Fibroblast of mammary gland (primary cell): Measurements from ENCODE around the gene ZFP36L2.

ENCODE experiments used
- DNase-seq: peaks from one replicate; pipeline ENCODE4 v3.0.0-alpha.2; 2010; ENCODE audit warnings: low read depth
- H3K4me3 ChIP-seq: 2 replicates; pipeline ENCODE4 v1.5.1; 2011; ENCODE audit warnings: low read depth, mild to moderate bottlenecking, low read length, moderate library complexity; ENCODE audit not compliant: control insufficient read depth
- TF ChIP-seq, protein P1 (sequence below): conservative IDR thresholded peaks from 2 replicates; pipeline ENCODE4 v1.5.1; 2011; ENCODE audit warnings: low read depth, low read length, inconsistent platforms; ENCODE audit not compliant: control insufficient read depth, insufficient read depth

The ZFP36L2 gene

GRCh38 chr2:43221124-43221762 is 5.2 kb downstream of the ZFP36L2 start:
- DNase-seq, result peak; percentile 97
- TF ChIP-seq, protein P1, sequence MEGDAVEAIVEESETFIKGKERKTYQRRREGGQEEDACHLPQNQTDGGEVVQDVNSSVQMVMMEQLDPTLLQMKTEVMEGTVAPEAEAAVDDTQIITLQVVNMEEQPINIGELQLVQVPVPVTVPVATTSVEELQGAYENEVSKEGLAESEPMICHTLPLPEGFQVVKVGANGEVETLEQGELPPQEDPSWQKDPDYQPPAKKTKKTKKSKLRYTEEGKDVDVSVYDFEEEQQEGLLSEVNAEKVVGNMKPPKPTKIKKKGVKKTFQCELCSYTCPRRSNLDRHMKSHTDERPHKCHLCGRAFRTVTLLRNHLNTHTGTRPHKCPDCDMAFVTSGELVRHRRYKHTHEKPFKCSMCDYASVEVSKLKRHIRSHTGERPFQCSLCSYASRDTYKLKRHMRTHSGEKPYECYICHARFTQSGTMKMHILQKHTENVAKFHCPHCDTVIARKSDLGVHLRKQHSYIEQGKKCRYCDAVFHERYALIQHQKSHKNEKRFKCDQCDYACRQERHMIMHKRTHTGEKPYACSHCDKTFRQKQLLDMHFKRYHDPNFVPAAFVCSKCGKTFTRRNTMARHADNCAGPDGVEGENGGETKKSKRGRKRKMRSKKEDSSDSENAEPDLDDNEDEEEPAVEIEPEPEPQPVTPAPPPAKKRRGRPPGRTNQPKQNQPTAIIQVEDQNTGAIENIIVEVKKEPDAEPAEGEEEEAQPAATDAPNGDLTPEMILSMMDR, result no peak

GRCh38 chr2:43220760-43221123 is 5.7 kb downstream of the ZFP36L2 start:
- peak overlapping the region; percentile 47 for H3K4me3 ChIP-seq
- no peak for DNase-seq
- TF ChIP-seq, protein P1, result no peak

More at GRCh38 chr2:43221124-43221762, 5.2 kb downstream of the ZFP36L2 start:
- H3K4me3 ChIP-seq, result peak overlapping the region; percentile 91

GRCh38 chr2:43220229-43220751 is 6.1 kb downstream of the ZFP36L2 start:
- TF ChIP-seq, protein P1, result no peak
- DNase-seq, result peak; percentile 82
- H3K4me3 ChIP-seq, result peak overlapping the region; percentile 47

DNA sequence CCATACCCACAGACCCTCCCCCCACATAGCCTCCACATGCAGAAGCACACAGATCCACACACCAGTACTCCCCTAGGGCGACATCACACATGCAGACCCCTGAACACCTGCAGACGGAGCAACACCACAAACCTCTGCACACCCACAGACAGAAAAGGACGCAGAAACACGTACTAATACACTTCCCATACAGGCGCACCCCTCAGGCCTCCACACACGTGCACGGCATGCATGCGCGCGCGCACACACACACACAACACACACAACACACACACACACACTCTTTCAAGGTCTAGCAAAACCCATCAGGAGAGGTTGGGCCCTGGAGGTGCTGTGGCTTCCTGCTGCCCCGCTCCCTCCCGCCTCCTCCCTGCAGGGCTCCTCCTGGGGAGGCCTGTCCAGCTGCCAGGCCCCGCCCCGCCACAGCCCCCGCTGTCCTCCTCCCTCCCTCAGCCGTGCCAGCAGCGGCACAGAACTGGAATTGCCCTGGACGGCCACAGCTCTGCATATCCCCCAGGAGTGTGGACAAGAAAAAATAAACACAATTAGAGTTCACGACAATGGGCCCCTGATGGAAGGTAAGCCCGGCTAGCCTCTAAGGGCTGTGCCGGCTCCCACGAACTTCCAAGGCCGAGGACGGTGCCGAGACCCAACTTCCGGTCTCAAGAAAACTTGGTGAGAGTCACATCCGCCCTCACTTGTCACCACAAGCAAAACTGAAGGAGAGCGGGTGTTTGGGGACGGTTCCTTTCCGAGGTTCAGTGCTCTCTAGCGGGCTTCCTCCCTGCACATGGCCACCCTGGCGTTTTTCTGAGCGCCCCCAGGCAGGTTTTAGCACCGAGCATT is 6.8 kb downstream of the ZFP36L2 start:
- peak; percentile 89 for DNase-seq
- peak overlapping the region; percentile 47 for H3K4me3 ChIP-seq
- TF ChIP-seq, protein P1, result no peak

GRCh38 chr2:43218702-43219382 is 7.6 kb downstream of the ZFP36L2 start:
- TF ChIP-seq, protein P1, result no peak
- H3K4me3 ChIP-seq, result peak overlapping the region; percentile 47
- peak; percentile 37 for DNase-seq

DNA sequence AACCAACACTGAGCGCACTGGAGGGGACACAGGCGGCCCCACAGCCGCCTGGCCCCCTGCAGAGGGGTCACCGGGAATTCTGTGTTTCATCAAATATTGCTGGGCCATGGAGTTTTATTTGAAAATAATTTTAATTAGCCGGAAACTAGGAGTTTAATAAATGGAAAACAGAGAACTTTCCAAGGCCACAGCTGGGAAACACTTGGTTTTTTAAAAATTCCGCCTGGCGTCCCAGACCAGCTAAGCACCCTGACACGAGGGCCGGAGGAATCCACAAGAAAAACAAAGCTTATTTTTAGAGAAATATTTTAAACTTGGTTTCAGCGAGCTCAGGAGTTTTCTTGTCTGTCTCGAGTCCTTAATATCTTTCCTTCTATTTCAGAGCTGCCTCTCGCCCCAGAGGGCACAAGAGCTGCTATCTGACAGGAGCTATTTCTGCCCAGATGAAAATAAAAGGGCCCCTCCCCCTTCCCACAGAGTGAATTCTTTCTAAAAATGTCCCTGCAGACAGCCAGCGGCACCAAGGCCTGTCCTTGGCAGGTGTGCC is 8.2 kb downstream of the ZFP36L2 start:
- peak; percentile 26 for DNase-seq
- no peak overlapping the region for H3K4me3 ChIP-seq
- TF ChIP-seq, protein P1, result no peak
